NCI-H510A treated with DMSO at 0.1 percent for 48 hours (cell line): Measurements from ENCODE around the gene ZNF827.
A peak's percentile ranks its signal among the peaks of the same experiment; 100 is the strongest.

ENCODE experiments used
- DNase-seq: peaks from one replicate; lab custom pipeline; 2025; lab: John Stamatoyannopoulos, UW

Gene ZNF827

GRCh38 chr4:145938618-145939440 is at the start of gene ZNF827:
Gene ZNF827 (minus strand): TSS chr4:145938823. CDS start chr4:145938407, 416 bp downstream.
- DNase-seq = peak; percentile 30

GRCh38 chr4:145984563-145984962 is 45.9 kb upstream of the ZNF827 start:
- DNase-seq = no peak

GRCh38 chr4:145982791-145983190 is 44.2 kb upstream of the ZNF827 start:
- no peak for DNase-seq

- DNase-seq = no peak
Observed at GRCh38 chr4:145979160-145979559, 40.5 kb upstream of the ZNF827 start.

GRCh38 chr4:145976680-145977079 is 38.1 kb upstream of the ZNF827 start:
- DNase-seq = no peak

- no peak for DNase-seq
Observed at GRCh38 chr4:145960012-145960411, 21.4 kb upstream of the ZNF827 start.

- no peak for DNase-seq
Observed at GRCh38 chr4:145957302-145957701, 18.7 kb upstream of the ZNF827 start.

- peak; percentile 15 for DNase-seq
Observed at GRCh38 chr4:145956288-145956890, 17.8 kb upstream of the ZNF827 start.

GRCh38 chr4:145954924-145955339 is 16.3 kb upstream of the ZNF827 start:
- no peak for DNase-seq

- no peak for DNase-seq
Observed at GRCh38 chr4:145951931-145952330, 13.3 kb upstream of the ZNF827 start.

GRCh38 chr4:145945431-145946155 is 7.0 kb upstream of the ZNF827 start:
- DNase-seq = no peak

GRCh38 chr4:145944886-145945285 is 6.3 kb upstream of the ZNF827 start:
- DNase-seq = no peak

GRCh38 chr4:145939856-145940255 is 1.2 kb upstream of the ZNF827 start:
- no peak for DNase-seq

GRCh38 chr4:145939441-145939750 is 773 bp upstream of the ZNF827 start:
- no peak for DNase-seq

GRCh38 chr4:145937971-145938611 is 532 bp downstream of the ZNF827 start:
- peak; percentile 27 for DNase-seq

- DNase-seq = peak; percentile 18
Observed at GRCh38 chr4:145936997-145937901, 1.4 kb downstream of the ZNF827 start.

GRCh38 chr4:145936142-145936996 is 2.3 kb downstream of the ZNF827 start:
- DNase-seq = peak; percentile 33

- DNase-seq = peak; percentile 6
Observed at GRCh38 chr4:145935253-145936141, 3.1 kb downstream of the ZNF827 start.

- DNase-seq = no peak
Observed at GRCh38 chr4:145934434-145935047, 4.1 kb downstream of the ZNF827 start.
